HG02642 (cell line): ENCODE measurements around the gene SLC5A11.
"Not testable (repeated sequence)": the region's sequence is repeated elsewhere in the genome, so short reads cannot be mapped to it uniquely, and the experiment has no call there.

Source experiments
- ATAC-seq: cut with Tn5 transposase; IDR thresholded peaks from one replicate; pipeline ENCODE4 v1.9.1; 2021; ENCODE audit warnings: mild to moderate bottlenecking; ENCODE audit not compliant: unreplicated experiment, poor library complexity

Gene SLC5A11

GRCh38 chr16:24845726-24846547, at the start of gene SLC5A11:
Gene SLC5A11, plus strand, starts transcription at chr16:24845963. Its CDS starts 12,681 bp downstream, at chr16:24858644.
- ATAC-seq = no peak

GRCh38 chr16:24800586-24800985, 45.2 kb upstream of the SLC5A11 start:
- ATAC-seq = no peak

GRCh38 chr16:24801761-24802302, 43.9 kb upstream of the SLC5A11 start:
- no peak for ATAC-seq

- no peak for ATAC-seq
Measured at GRCh38 chr16:24805484-24805883, 40.3 kb upstream of the SLC5A11 start.

GRCh38 chr16:24807301-24807700, 38.5 kb upstream of the SLC5A11 start:
- ATAC-seq = no peak

- no peak for ATAC-seq
Measured at GRCh38 chr16:24810951-24811843, 34.6 kb upstream of the SLC5A11 start.

- ATAC-seq = not testable (repeated sequence)
Measured at GRCh38 chr16:24812813-24813212, 33.0 kb upstream of the SLC5A11 start.

GRCh38 chr16:24815021-24815420, 30.7 kb upstream of the SLC5A11 start:
- no peak for ATAC-seq

GRCh38 chr16:24816688-24817087, 29.1 kb upstream of the SLC5A11 start:
- no peak for ATAC-seq

- no peak for ATAC-seq
Measured at GRCh38 chr16:24819462-24820040, 26.2 kb upstream of the SLC5A11 start.

GRCh38 chr16:24820522-24820921, 25.2 kb upstream of the SLC5A11 start:
- ATAC-seq = no peak

GRCh38 chr16:24821129-24821528, 24.6 kb upstream of the SLC5A11 start:
- no peak for ATAC-seq

- no peak for ATAC-seq
Measured at GRCh38 chr16:24822542-24822941, 23.2 kb upstream of the SLC5A11 start.

- ATAC-seq = no peak
Measured at GRCh38 chr16:24822974-24823373, 22.8 kb upstream of the SLC5A11 start.

GRCh38 chr16:24825696-24826095, 20.1 kb upstream of the SLC5A11 start:
- no peak for ATAC-seq

GRCh38 chr16:24826096-24826690, 19.6 kb upstream of the SLC5A11 start:
- no peak for ATAC-seq

GRCh38 chr16:24826817-24827566, 18.8 kb upstream of the SLC5A11 start:
- ATAC-seq = no peak

GRCh38 chr16:24829153-24829552, 16.6 kb upstream of the SLC5A11 start:
- ATAC-seq = no peak

- ATAC-seq = no peak
Measured at GRCh38 chr16:24833352-24833751, 12.4 kb upstream of the SLC5A11 start.
